ENCODE data around the gene CILP2. TPM values are rescaled to one million over a fixed set of nuclear protein-coding genes. Genes with fewer than 3 reads are reported as not detected.

Gene CILP2
- total and polyA plus RNA-seq, 2 of the 8 experiments (the other 6 are each of a cell fraction or from before 2014, with no cell fraction given): 4.4 to 5.8 TPM

- H3K56ac ChIP-seq (replicated peaks; ENCODE audit: insufficient read length, low read depth, low read length): no peak overlapping the region
- H4K8ac ChIP-seq (ENCODE audit: extremely low read depth, insufficient read depth, low read length): no peak overlapping the region
- no peak overlapping the region for H3K18ac ChIP-seq (ENCODE audit: extremely low read depth, low read length)
- H2BK12ac ChIP-seq (ENCODE audit: low read depth, low read length): no peak overlapping the region
- H3K27me3 ChIP-seq (replicated peaks in 1 of 4; ENCODE audit: control insufficient read depth in 3 of 4, extremely low read depth in 1 of 4, insufficient read depth in 3 of 4, low read length in 3 of 4): no peaks in the 10 kb centered on the region
- no peaks in the 10 kb centered on the region for H3K36me3 ChIP-seq (ENCODE audit: control insufficient read depth in 2 of 4, insufficient read depth in 4 of 4, low read length in 3 of 4)
- no peaks in the 10 kb centered on the region for H3K79me1 ChIP-seq (ENCODE audit: low read depth, low read length)
- DNase-seq (ENCODE audit: low read depth in 1 of 2, low spot score in 2 of 2): no peak
- no peaks in the 10 kb centered on the region for H3K79me2 ChIP-seq (ENCODE audit: control insufficient read depth in 1 of 2, insufficient read depth in 2 of 2, low read length in 2 of 2)
- no peak overlapping the region for H4K5ac ChIP-seq (ENCODE audit: insufficient read length, low read depth, low read length)
- H3K27ac ChIP-seq (ENCODE audit: low read depth, low read length): no peak overlapping the region
- H4K20me1 ChIP-seq (replicated peaks in 1 of 2; ENCODE audit: control insufficient read depth in 1 of 2, insufficient read depth in 2 of 2, low read length in 2 of 2): no peaks in the 10 kb centered on the region
- no peak overlapping the region for H3K4me2 ChIP-seq (ENCODE audit: insufficient read depth in 1 of 2, low read depth in 2 of 2, low read length in 2 of 2)
- H2BK120ac ChIP-seq (replicated peaks; ENCODE audit: low read depth, low read length): no peak overlapping the region
- TF ChIP-seq SP2 (IDR thresholded peaks at IDR 0.05; ENCODE audit: low read length): no peak
- no peak for TF ChIP-seq SIRT6 (IDR thresholded peaks at IDR 0.05; ENCODE audit: low read length)
- TF ChIP-seq CBX5 (IDR thresholded peaks at IDR 0.05; ENCODE audit: low read depth, low read length): no peak
- no peak for TF ChIP-seq PHF8 (conservative IDR thresholded peaks at IDR 0.05; ENCODE audit: low read depth, low read length)
- no peak for TF ChIP-seq YY1 (IDR thresholded peaks at IDR 0.05; ENCODE audit: low read depth, low read length)
- no peak for TF ChIP-seq BACH1 (IDR thresholded peaks at IDR 0.05; ENCODE audit: low read length)
- no peak for TF ChIP-seq CTCF (IDR thresholded peaks at IDR 0.05; ENCODE audit: control extremely low read depth in 1 of 3, insufficient read depth in 1 of 3, low read depth in 1 of 3, low read length in 3 of 3)
- TF ChIP-seq POLR2A (IDR thresholded peaks at IDR 0.05; ENCODE audit: control extremely low read depth in 1 of 2, low read depth in 2 of 2, low read length in 2 of 2): no peak
- no peak for TF ChIP-seq SIX5 (IDR thresholded peaks at IDR 0.05; ENCODE audit: low read depth, low read length)
- H2AK5ac ChIP-seq (ENCODE audit: low read depth, low read length): no peak overlapping the region
- no peak overlapping the region for H2AFZ ChIP-seq (ENCODE audit: low read length)
- no peaks in the 10 kb centered on the region for H3K23me2 ChIP-seq (ENCODE audit: low read depth, low read length)
- CTCF ChIA-PET (ENCODE audit: partially characterized antibody): interaction anchor here (1.2 to 3.2 kb wide), 3 partner anchors 25 to 36 kb away, joined by 3 to 18 read pairs (median 4); no protein-coding TSS in a partner anchor
- no peak overlapping the region for H3K9ac ChIP-seq (replicated peaks in 1 of 4; ENCODE audit: extremely low read depth in 1 of 4, low read depth in 3 of 4, low read length in 3 of 4)
- FAIRE-seq: no peak
- H4K91ac ChIP-seq (replicated peaks; ENCODE audit: insufficient read length, low read length): no peak overlapping the region
- no peak overlapping the region for H3K14ac ChIP-seq (ENCODE audit: insufficient read length)
- 91% methylated on average over 5 of the region's 5 CpGs; no CpG with 5 or more reads in 1 of the 2 experiments for WGBS, 2 experiments (ENCODE audit: extremely low coverage in 1 of 2, insufficient coverage in 1 of 2, insufficient read length in 1 of 2, insufficient replicate concordance in 2 of 2, low coverage in 1 of 2, low lambda C conversion rate in 2 of 2, missing lambda C conversion rate in 1 of 2)
- H3K4me1 ChIP-seq (replicated peaks in 1 of 4; ENCODE audit: control insufficient read depth in 3 of 4, insufficient read depth in 4 of 4, low read length in 3 of 4): peaks cover 5 to 12% (median 9%) of the 10 kb centered on the region in 4 experiments
- H2BK15ac ChIP-seq (ENCODE audit: low read length): no peak overlapping the region
- POLR2A ChIA-PET (ENCODE audit: partially characterized antibody): interaction anchor here (0.7 to 1.2 kb wide), 3 partner anchors 16 to 76 kb away, joined by 3 to 4 read pairs (median 3); no protein-coding TSS in a partner anchor
- no peak overlapping the region for H2BK5ac ChIP-seq (ENCODE audit: low read depth, low read length)
- H3K4ac ChIP-seq (replicated peaks; ENCODE audit: insufficient read length, low read depth, low read length): no peak overlapping the region
- H2BK20ac ChIP-seq (ENCODE audit: low read length): no peak overlapping the region
- no peaks in the 10 kb centered on the region for H3K9me3 ChIP-seq (ENCODE audit: insufficient read depth in 2 of 2, low read depth in 1 of 2, low read length in 1 of 2)
- H3K23ac ChIP-seq (ENCODE audit: insufficient read length): no peak overlapping the region
- H3K4me3 ChIP-seq (ENCODE audit: extremely low read depth in 1 of 4, insufficient read depth in 2 of 4, low read depth in 3 of 4, low read length in 4 of 4): no peak overlapping the region
These were observed 49.7 kb downstream of the CILP2 start for GRCh38 chr19:19587771-19588170.

Data from H1 (cell line).